ENCODE data around the gene VAV1.

VAV1 gene

GRCh38 chr19:6772028-6772865 is at the start of gene VAV1:
Gene VAV1, plus strand, starts transcription at chr19:6772708. Its CDS starts 100 bp downstream, at chr19:6772808.
- no peak for DNase-seq

- peak; percentile 50 for DNase-seq
Measured at GRCh38 chr19:6723108-6723618, 49.3 kb upstream of the VAV1 start.

- DNase-seq = no peak
Measured at GRCh38 chr19:6723738-6724137, 48.8 kb upstream of the VAV1 start.

GRCh38 chr19:6724631-6725492 is 47.6 kb upstream of the VAV1 start:
- no peak for DNase-seq

- no peak for DNase-seq
Measured at GRCh38 chr19:6725513-6726231, 46.8 kb upstream of the VAV1 start.

- no peak for DNase-seq
Measured at GRCh38 chr19:6728346-6728745, 44.2 kb upstream of the VAV1 start.

GRCh38 chr19:6729573-6730152 is 42.8 kb upstream of the VAV1 start:
- no peak for DNase-seq

GRCh38 chr19:6730153-6730804 is 42.2 kb upstream of the VAV1 start:
- no peak for DNase-seq

- no peak for DNase-seq
Measured at GRCh38 chr19:6730941-6731670, 41.4 kb upstream of the VAV1 start.

- no peak for DNase-seq
Measured at GRCh38 chr19:6731822-6732221, 40.7 kb upstream of the VAV1 start.

GRCh38 chr19:6732803-6733337 is 39.6 kb upstream of the VAV1 start:
- no peak for DNase-seq

- DNase-seq = no peak
Measured at GRCh38 chr19:6733338-6734095, 39.0 kb upstream of the VAV1 start.

GRCh38 chr19:6734096-6734696 is 38.3 kb upstream of the VAV1 start:
- no peak for DNase-seq

GRCh38 chr19:6735181-6735911 is 37.2 kb upstream of the VAV1 start:
- no peak for DNase-seq

- DNase-seq = peak; percentile 85
Measured at GRCh38 chr19:6736169-6736916, 36.2 kb upstream of the VAV1 start.

GRCh38 chr19:6736917-6737283 is 35.6 kb upstream of the VAV1 start:
- no peak for DNase-seq

- DNase-seq = peak; percentile 100
Measured at GRCh38 chr19:6737284-6737872, 35.1 kb upstream of the VAV1 start, which contains the start of gene GPR108. Gene GPR108, minus strand, starts transcription at chr19:6737580. Its CDS starts 4 bp downstream, at chr19:6737576.

Measured in fibroblast of skin of right quadriceps (primary cell).